Hematopoietic multipotent progenitor cell (in vitro differentiated cells): ENCODE results near the gene HOXA10. TPM values are rescaled to one million over a fixed set of nuclear protein-coding genes. Genes with fewer than 3 reads are reported as not detected.
A peak's percentile ranks its signal among the peaks of the same experiment; 100 is the strongest.

Source experiments
- DNase-seq, 3 donors: peaks; one replicate each; pipeline ENCODE4 v3.0.0-alpha.2; 2011 to 2015; ENCODE audit warnings: low read depth in 2 of 3, low spot score in 2 of 3
- total RNA-seq: library from RNA; depleted of rRNA; stranded (reverse); fragments of >200 nt; gene quantifications from one replicate; pipeline ENCODE4 v1.2.3, GENCODE V29; 2012

Gene HOXA10
- total RNA-seq, 1 donor = 19.4 TPM

- DNase-seq = no peak
These were observed 17.9 kb upstream of the HOXA10 start for GRCh38 chr7:27191833-27192545.

- no peak for DNase-seq
These were observed 17.1 kb upstream of the HOXA10 start for GRCh38 chr7:27191161-27191731.

GRCh38 chr7:27189997-27190748 lies 16.1 kb upstream of the HOXA10 start:
- no peak for DNase-seq

- DNase-seq = no peak
These were observed 15.3 kb upstream of the HOXA10 start for GRCh38 chr7:27189295-27189996.

- DNase-seq = peak in 1 of 3 donors; percentile 31
These were observed 14.5 kb upstream of the HOXA10 start for GRCh38 chr7:27188386-27189294.

GRCh38 chr7:27187475-27188385 lies 13.6 kb upstream of the HOXA10 start:
- DNase-seq = peak in 1 of 3 donors; percentile 24

GRCh38 chr7:27186668-27187474 lies 12.8 kb upstream of the HOXA10 start:
- no peak for DNase-seq

GRCh38 chr7:27185854-27186667 lies 11.9 kb upstream of the HOXA10 start:
- DNase-seq = peak in 1 of 3 donors; percentile 22

- peak in 1 of 3 donors; percentile 38 for DNase-seq
These were observed 11.1 kb upstream of the HOXA10 start, which contains the start of gene HOXA11 for GRCh38 chr7:27185013-27185853. TSS of gene HOXA11 (minus strand) at chr7:27185232. CDS start at chr7:27185144, 88 bp downstream.

- peak in 1 of 3 donors; percentile 52 for DNase-seq
These were observed 10.4 kb upstream of the HOXA10 start for GRCh38 chr7:27184337-27185012.

- peak in 1 of 3 donors; percentile 37 for DNase-seq
These were observed 9.7 kb upstream of the HOXA10 start for GRCh38 chr7:27183682-27184336.

- peak in 1 of 3 donors; percentile 20 for DNase-seq
These were observed 9.0 kb upstream of the HOXA10 start for GRCh38 chr7:27182861-27183681.

GRCh38 chr7:27182285-27182841 lies 8.2 kb upstream of the HOXA10 start:
- no peak for DNase-seq

GRCh38 chr7:27181795-27182275 lies 7.7 kb upstream of the HOXA10 start:
- DNase-seq = no peak
